ENCODE data around the gene MFRP. TPM values are rescaled to one million over a fixed set of nuclear protein-coding genes. Genes with fewer than 3 reads are reported as not detected.
A peak's percentile ranks its signal among the peaks of the same experiment; 100 is the strongest.

Gene MFRP
- total RNA-seq, 1 donor from 2014 or later = not detected

DNA sequence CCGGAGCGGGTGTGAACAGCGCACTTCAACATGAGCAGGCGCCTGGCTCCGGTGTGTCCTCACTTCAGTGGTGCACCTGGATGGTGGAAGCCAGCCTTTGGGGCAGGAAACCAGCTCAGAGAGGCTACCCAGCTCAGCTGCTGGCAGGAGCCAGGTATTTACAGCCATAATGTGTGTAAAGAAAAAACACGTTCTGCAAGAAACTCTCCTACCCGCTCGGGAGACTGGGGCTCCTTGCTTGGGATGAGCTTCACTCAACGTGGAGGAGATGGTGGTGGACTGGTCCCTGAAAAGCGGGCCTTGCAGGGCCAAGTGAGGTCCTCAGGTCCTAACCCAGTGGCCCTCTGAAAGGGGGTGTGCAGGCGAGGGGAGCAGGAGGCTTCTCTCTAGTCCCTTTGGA, 37.1 kb downstream of the MFRP start:
- DNase-seq (no peak), ATAC-seq (no peak)
- intact Hi-C loops (cut with micrococcal nuclease) = no loop called here

DNA sequence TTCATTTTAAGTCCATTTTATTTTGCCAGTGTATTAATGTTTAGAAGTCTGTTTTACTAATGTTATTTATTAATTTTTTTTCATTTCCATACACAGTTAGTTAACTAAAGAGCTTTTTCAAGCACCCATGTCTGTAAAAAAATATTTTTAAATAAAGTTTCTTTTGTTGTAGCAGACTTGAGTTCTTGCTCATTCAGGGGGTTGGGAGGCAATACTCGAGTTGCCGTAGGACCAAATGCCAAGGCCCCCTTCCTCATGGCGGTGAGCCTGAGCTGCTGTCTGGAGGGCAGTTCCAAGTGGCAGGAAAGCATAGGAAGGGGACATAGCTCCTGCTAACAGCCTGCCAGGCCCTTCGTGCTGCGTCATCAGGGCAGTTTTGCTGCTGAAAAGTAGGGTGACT, 38.5 kb downstream of the MFRP start:
- no peak for DNase-seq
- intact Hi-C loops (cut with micrococcal nuclease) = no loop called here
- no peak for ATAC-seq

DNA sequence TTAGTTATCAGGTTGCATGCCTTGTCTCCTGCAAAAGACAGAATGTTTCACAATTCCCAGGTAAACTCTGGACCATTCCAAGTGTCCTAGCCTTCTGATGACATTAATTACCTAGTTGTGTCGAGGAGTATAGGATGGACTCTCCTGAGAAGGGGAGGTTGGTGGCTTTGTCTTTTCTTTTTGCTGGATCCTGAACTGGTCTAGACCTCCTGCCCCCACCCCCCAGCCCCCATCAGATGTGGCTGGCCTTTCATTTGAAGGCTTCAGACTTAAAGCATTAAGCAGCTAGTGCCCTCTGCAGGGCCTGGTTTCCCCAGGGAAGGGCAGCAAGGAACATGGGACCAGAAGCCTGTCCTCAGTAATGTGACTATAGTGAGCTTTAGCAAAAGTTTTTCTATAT, 39.3 kb downstream of the MFRP start:
- intact Hi-C loops (cut with micrococcal nuclease) = no loop called here
- DNase-seq (no peak), ATAC-seq (peak; percentile 10)

DNA sequence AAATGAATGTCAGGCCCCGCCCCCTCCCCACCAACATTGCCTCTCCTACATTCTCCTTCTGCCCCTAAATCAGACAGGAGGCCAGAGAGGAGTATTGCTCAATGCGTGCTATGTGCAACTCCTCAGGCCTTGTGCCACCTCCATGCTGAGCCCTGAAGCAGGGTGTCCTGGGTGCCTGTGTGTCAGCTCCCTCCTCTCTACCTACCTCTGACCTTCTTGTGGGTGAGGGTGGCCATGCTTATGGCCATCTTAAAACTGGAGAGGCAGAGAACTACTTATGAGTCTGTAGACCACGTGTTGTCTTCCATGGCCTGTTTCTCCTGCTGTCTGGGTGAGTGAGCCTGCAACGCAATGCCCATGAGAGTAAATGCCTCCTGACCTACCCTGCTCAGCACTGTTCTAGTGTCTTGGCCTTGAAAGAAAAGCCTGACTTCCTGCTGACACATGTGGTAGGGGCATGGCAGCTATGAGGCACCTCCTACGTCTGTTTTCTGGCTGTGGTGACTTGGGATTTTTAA, 40.1 kb downstream of the MFRP start:
- intact Hi-C loops (cut with micrococcal nuclease) = no loop called here

DNA sequence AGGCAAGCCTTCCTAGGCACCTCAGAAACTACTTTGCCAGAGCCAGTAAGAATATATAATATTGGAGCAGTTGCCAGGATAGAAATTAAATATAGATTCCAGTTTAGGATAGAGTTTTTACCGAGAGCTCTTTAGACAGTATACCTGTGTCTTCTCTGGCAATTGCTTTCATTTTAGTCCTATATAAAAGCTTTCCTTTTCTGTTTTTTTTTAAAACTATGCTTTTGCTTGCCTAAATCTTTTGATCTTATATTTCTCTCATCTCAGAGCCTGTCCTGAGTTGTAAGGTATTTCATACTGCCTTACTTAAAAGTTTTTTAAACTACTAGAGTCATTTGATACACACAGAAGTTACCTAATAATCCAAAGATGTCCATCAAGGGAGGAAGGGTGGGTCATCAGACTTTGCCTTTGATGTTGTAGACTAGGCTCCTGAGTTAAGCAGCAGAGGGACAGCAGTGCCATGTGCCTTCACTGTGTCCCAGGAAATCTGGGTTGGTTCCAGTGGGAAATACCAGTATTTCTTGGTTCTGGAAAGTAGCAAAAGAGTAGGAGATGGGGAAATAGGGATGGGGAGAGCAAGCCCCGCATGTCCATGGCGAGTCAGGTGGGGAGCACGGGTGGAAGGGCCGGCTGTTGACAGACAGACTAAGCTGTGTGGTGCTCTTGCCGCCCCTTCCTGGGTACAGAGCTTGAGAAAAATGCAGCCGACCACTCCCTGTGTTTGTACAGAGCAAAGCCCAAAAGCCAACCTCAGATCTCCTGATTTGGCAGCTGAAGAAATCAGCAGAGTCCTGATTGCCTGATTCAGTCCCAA, 40.7 kb downstream of the MFRP start:
- no peak for DNase-seq
- intact Hi-C loops (cut with micrococcal nuclease) = no loop called here
- ATAC-seq = no peak

More for the DNA sequence above, 40.1 kb downstream of the MFRP start:
- peak; percentile 55 for ATAC-seq
- DNase-seq = no peak

DNA sequence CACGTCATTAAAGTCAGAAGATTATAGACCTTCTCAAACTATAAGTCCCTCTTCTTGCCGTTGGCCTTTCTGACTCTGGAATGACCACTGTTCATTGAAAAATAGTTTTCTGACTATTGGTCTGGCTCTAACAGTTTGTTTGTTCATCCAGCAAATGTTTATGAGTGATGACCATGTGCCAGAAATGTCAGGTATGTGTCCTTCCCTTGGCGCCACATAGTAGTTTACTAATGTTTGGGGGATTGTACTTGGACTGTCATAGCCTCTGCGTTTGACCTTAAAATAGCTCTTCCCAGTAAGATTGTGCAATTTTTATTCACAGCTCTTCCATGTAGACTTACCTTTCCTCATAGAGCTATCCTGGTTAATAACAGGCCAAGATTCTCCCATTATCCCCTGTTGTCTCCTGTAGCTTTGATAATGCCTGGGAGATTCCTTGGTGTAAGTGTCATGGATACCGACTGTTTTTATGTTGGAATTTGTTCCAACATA, 43.2 kb downstream of the MFRP start:
- ATAC-seq (no peak), DNase-seq (no peak)
- intact Hi-C loops (cut with micrococcal nuclease) = no loop called here

DNA sequence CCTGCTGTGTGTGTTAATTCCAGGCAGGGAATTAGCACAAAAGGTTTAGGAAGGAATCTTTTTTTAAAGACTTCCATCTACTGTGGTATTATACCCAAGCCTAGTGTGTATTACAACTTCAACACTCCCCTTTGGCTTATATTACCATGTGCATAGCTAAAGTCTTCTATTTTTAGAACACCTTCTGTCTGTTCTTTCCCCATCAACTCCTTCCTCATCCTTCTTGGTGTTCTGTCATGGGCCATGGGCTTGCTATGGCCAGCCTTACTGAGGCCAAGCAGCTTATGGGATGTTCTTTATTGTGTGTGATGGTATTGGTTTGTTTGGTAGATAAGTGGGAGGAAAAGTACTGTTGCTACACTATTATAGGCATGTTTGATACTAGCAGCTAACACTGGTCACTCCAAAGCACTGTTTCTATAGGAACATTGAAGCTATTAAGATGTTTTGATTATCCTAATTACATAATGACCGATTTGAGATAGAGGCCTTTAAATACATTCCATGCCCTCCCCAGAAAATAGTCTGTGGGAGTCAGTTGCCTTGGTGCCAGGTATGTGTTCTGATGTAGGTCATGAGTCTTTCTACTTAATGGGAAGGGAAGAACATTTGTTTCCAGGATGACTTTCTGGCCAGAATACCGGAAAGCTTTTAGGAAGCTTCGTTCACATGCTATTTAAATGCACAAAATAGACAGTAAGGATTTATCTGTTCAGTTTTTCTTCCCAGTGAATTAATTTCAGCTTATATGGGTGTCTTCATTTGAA, 46.1 kb downstream of the MFRP start:
- ATAC-seq (peak; percentile 51), DNase-seq (no peak)
- intact Hi-C loops (cut with micrococcal nuclease) = no loop called here

DNA sequence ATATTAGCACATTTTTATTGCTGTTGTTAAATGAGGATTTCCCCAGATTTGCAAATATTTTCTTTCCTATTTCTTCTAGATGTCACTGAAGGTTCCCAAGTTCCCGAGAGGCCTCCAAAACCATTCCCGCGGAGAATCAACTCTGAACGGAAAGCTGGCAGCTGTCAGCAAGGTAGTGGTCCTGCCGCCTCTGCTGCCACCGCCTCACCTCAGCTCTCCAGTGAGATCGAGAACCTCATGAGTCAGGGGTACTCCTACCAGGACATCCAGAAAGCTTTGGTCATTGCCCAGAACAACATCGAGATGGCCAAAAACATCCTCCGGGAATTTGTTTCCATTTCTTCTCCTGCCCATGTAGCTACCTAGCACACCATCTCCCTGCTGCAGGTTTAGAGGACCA, 47.1 kb downstream of the MFRP start:
- no peak for ATAC-seq

DNA sequence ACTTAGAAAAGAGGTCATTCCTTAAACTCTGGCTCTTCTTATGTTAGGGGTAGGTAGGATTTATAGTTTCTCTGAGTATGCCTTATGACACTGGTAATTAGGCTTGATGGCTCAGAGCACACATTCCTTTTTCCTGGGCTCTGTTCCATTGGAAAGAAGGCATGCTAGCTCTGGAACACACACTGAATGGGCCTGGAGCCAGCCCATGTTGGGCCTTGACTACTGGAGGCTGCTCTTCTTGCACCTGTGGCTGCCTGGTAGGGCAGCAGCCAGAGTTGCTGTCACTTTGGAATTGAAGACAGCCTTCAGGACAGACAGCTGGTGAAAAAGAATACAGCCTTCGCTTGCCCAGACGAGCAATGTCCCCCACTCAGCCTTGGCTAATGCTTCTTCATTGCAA, 47.8 kb downstream of the MFRP start:
- DNase-seq (peak; percentile 85), ATAC-seq (peak; percentile 95)
- intact Hi-C loops (cut with micrococcal nuclease) = no loop called here

More for the DNA sequence above, 47.1 kb downstream of the MFRP start:
- intact Hi-C loops (cut with micrococcal nuclease) = no loop called here
- no peak for DNase-seq

DNA sequence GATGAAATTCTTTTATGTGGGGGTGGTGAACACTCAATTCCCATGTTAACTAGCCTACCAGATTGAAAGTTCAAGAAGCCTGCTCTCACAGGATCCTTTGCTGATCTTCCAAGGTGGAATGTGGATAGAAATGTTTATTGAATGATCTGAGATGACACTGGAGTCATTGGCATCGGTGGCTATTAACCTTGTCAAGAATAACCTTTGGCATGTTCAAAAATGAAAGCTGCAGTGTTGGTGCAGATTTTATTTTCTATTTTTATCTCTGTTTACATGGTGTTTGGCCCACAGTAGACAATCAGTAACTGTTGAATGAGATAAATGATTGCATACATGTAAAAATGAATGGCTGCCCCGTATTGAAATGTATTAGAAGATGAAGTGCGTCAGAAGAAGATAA, 48.6 kb downstream of the MFRP start:
- intact Hi-C loops (cut with micrococcal nuclease) = no loop called here
- ATAC-seq (no peak), DNase-seq (no peak)

DNA sequence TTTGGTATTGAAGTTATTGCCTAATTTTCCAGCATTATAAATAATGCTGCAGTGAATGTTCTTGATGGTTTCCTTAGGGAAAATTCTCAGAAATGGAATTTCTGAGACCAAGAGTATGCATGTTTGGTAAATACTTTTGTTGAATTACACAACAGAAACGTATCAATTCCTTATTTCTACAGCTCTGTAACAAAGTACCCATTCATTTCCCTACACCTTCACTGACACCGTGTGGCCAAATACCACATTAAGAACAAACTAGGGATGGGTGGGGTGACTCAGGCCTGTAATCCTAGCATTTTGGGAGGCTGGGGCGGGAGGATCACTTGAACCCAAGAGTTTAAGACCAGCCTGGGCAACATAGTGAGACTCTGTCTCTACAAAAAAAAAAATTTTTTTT, 51.3 kb downstream of the MFRP start:
- DNase-seq (no peak), ATAC-seq (no peak)
- intact Hi-C loops (cut with micrococcal nuclease) = no loop called here

DNA sequence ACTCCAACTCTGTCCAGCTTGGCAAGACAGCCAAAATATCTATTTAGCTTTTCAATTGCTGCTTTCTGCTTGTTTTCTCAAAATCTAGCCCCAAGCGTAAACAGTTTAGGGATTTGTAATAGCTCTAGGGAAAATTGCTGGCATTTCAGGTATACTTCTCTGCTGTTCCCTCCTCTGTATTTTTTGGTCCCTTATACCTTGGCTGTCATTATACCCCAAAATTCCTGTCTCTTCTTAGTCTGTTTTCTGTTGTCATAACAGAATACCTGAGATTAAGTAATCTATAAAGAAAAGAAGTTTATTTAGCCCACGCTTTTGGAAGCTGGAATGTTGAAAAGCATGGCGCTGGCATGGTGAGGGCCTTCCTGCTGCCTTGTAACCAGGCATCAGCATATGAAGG, 53.0 kb downstream of the MFRP start:
- intact Hi-C loops (cut with micrococcal nuclease) = no loop called here

DNA sequence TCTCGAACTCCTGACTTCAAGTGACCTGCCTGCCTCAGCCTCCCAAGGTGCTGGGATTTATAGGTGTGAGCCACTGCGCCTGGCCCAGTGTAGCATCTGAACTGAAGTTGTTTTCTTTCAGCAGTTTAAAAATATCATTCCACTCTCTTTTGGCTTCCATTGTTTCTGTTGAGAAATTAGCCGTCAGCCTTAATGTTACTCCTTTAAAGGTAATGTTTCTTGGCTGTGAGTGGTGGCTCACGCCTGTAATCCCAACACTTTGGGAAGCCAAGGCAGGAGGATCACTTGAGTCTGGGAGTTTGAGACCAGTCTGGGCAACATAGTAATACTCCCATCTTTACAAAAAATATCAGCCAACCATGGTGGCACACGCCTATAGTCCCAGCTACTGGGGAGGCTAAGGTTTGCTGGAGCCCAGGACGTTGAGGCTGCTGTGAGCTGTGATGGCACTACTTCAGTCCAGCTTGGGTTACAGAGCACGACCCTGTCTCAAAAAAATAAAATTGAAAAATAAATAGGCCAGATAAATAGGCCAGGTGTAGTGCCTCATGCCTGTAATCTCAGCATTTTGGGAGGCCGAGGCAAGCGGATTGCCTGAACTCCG, 55.5 kb downstream of the MFRP start:
- no peak for DNase-seq
- no peak for ATAC-seq
- intact Hi-C loops (cut with micrococcal nuclease) = no loop called here

More for the DNA sequence above, 53.0 kb downstream of the MFRP start:
- ATAC-seq (no peak), DNase-seq (no peak)

Small RNA genes within 50 kb of the gene (microRNA-seq; reads per million reads assigned to microRNA genes)
- gene MIR6756 (ENCODE audit: borderline number of aligned reads) = not detected

Other genes with a start within 250 kb of the MFRP start
- 18.6 TPM for gene DPAGT1, start 244.9 kb downstream of the MFRP start, total RNA-seq
- gene C2CD2L, start 239.4 kb downstream of the MFRP start, total RNA-seq = 9.6 TPM
- 12.8 TPM for gene HINFP, start 225.1 kb downstream of the MFRP start, total RNA-seq
- 1.1 TPM for gene ABCG4, start 197.7 kb downstream of the MFRP start, total RNA-seq
- gene NLRX1, start 178.0 kb downstream of the MFRP start, total RNA-seq = 31.2 TPM
- gene NHERF4, start 161.2 kb downstream of the MFRP start, total RNA-seq = 1.1 TPM
- 7.1 TPM for gene CBL, start 140.4 kb downstream of the MFRP start, total RNA-seq
- gene MCAM, start 29.6 kb downstream of the MFRP start, total RNA-seq = 44.7 TPM
- gene RNF26, start 12.2 kb downstream of the MFRP start, total RNA-seq = 13.2 TPM
- 14.4 TPM for gene C1QTNF5, start 5.8 kb downstream of the MFRP start, total RNA-seq
- 173 TPM for gene USP2, start 35.0 kb upstream of the MFRP start, total RNA-seq
- gene THY1, start 76.5 kb upstream of the MFRP start, total RNA-seq = 1.5 TPM

All from left ventricle myocardium superior (tissue), 1 donor.